Duodenal mucosa (tissue), 2 donors: ENCODE results near the gene KRTAP10-11.
"Not testable (repeated sequence)": the region's sequence is repeated elsewhere in the genome, so short reads cannot be mapped to it uniquely, and the experiment has no call there.

ENCODE experiments used
- H3K27ac ChIP-seq: one replicate; pipeline ENCODE4 v1.7.0; 2013; ENCODE audit warnings: low read depth, low read length
- H3K27me3 ChIP-seq, 2 donors: one replicate each; pipeline ENCODE4 v1.7.0; 2013; ENCODE audit warnings: low read length in 2 of 2, control low read depth in 1 of 2; ENCODE audit not compliant: insufficient read depth in 2 of 2, control insufficient read depth in 1 of 2
- H3K36me3 ChIP-seq, 2 donors: one replicate each; pipeline ENCODE4 v1.7.0; 2013; ENCODE audit warnings: low read length in 2 of 2, control low read depth in 1 of 2; ENCODE audit not compliant: insufficient read depth in 2 of 2, control insufficient read depth in 1 of 2
- H3K4me1 ChIP-seq, 2 donors: one replicate each; pipeline ENCODE4 v1.7.0; 2013; ENCODE audit warnings: low read length in 2 of 2, control low read depth in 1 of 2; ENCODE audit not compliant: insufficient read depth in 2 of 2, control insufficient read depth in 1 of 2
- H3K4me3 ChIP-seq, 2 donors: one replicate each; pipeline ENCODE4 v1.7.0; 2013; ENCODE audit warnings: low read length in 2 of 2, low read depth in 1 of 2
- H3K9ac ChIP-seq, 2 donors: one replicate each; pipeline ENCODE4 v1.7.0; 2013; ENCODE audit warnings: low read length in 2 of 2, low read depth in 1 of 2
- H3K9me3 ChIP-seq, 2 donors: one replicate each; pipeline ENCODE4 v1.7.0; 2013; ENCODE audit warnings: low read length in 2 of 2, control low read depth in 1 of 2; ENCODE audit not compliant: control insufficient read depth in 1 of 2

Gene KRTAP10-11

DNA sequence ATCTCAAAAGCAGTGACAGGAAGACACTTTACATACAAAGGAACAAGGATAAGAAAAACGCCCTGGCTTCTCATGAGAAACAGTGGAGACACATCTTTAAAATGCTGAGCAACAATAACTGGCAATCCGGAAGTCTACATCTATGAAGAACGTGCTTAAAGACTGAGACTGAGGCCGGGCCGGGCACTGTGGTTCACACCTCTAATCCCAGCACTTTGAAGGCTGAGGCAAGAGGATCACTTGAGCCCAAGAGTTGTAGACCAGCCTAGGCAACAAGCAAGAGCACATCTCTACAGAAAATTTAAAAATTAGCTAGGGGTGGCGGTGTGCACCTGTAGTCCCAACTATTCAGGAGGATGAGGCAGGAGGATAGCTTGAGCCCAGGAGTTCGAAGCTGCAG, 37.9 kb downstream of the KRTAP10-11 start:
- Histone ChIP-seq H3K9ac (no peak overlapping the region), H3K36me3 (no peaks in the 10 kb centered on the region), H3K4me3 (no peak overlapping the region), H3K9me3 (no peaks in the 10 kb centered on the region), H3K4me1 (no peaks in the 10 kb centered on the region), H3K27ac (no peak overlapping the region), H3K27me3 (peaks cover 8 to 14% of the 10 kb centered on the region in 2 donors)

DNA sequence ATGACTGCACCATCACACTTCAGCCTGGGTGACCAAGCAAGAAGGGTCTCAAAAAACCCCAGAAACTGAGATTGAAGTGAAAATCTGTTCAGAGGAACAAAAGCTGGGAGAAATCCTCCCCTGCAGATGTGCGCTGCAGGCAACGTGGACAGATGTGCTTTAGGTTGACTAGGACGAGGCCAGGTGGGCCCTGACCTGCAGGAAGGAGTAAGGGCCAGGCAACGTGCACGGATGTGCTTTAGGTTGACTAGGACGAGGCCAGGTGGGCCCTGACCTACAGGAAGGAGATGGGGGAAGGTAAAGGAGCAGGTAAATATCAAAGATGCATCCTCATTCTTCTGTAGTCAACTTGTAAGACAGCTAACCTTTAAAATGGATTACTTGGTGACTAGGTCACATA, 38.3 kb downstream of the KRTAP10-11 start:
- no peaks in the 10 kb centered on the region for H3K9me3 ChIP-seq
- H3K27me3 ChIP-seq: peaks cover 8 to 14% of the 10 kb centered on the region in 2 donors
- no peak overlapping the region for H3K4me3 ChIP-seq
- no peaks in the 10 kb centered on the region for H3K4me1 ChIP-seq
- H3K9ac ChIP-seq: no peak overlapping the region
- no peak overlapping the region for H3K27ac ChIP-seq
- H3K36me3 ChIP-seq: no peaks in the 10 kb centered on the region

DNA sequence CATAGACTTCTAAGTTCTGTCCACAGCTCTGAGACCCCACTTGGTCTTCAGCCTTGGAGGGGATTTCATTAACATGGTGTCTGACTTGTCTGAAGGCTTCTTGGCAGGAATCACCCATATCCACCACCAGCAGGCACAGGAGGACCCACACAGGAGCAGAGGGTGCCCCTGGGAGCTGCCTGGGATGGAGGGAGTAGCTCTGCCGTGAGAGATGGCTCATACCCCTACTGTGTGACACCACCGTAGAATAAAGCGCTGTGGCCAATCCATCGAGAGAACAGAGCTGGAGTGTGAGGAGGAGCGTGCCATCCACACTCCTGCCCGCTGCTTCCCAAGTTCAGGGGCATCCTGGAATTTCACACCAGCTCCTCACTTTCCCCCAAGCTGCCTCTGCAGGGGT, 38.8 kb downstream of the KRTAP10-11 start:
- not testable (repeated sequence) for H3K36me3 ChIP-seq, H3K9me3 ChIP-seq, H3K27ac ChIP-seq, H3K9ac ChIP-seq, H3K4me1 ChIP-seq, H3K4me3 ChIP-seq
- peaks cover 11 to 14% of the 10 kb centered on the region in 2 donors for H3K27me3 ChIP-seq

DNA sequence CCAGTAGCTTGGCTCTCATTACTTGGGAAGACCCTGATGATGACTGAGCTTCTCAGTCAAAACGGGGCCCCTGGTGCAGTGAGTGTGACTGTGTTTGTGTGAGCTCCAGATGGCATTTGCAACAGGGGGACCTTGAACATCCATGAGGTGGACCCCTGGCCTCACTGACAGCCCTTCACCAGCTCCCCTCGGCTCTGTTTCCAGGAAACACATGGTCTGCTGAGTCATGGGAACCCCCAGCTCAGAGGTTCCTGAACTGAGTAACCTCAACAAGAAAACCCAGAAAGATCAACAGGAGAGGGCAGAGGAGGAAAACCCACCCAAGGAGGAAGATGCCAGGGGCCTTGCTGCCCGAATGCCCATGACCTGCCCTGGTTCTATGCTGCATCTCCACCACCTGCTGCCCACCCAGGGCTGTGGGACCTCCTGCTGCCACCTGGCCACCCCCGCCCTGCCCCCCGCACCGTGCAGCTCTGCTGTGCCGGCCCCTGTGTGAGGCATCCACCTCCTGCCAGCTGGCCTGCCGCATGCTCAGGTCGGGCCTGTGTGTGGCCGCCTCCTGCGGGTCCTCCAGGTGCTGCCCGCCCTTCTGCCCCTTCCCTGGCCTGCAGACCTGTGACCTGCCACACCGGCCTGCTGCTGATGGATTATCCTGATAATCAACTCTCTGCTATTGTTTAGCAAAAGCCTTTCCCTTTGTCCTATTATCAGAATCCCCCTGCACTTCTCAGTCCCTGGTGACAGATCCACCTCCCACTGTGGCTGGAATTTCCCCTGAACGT, 40.0 kb downstream of the KRTAP10-11 start:
- Histone ChIP-seq H3K9me3 (no peaks in the 10 kb centered on the region), H3K4me1 (no peaks in the 10 kb centered on the region), H3K27me3 (peaks cover 11 to 18% of the 10 kb centered on the region in 2 donors), H3K4me3 (no peak overlapping the region), H3K36me3 (no peaks in the 10 kb centered on the region), H3K27ac (no peak overlapping the region), H3K9ac (no peak overlapping the region)

DNA sequence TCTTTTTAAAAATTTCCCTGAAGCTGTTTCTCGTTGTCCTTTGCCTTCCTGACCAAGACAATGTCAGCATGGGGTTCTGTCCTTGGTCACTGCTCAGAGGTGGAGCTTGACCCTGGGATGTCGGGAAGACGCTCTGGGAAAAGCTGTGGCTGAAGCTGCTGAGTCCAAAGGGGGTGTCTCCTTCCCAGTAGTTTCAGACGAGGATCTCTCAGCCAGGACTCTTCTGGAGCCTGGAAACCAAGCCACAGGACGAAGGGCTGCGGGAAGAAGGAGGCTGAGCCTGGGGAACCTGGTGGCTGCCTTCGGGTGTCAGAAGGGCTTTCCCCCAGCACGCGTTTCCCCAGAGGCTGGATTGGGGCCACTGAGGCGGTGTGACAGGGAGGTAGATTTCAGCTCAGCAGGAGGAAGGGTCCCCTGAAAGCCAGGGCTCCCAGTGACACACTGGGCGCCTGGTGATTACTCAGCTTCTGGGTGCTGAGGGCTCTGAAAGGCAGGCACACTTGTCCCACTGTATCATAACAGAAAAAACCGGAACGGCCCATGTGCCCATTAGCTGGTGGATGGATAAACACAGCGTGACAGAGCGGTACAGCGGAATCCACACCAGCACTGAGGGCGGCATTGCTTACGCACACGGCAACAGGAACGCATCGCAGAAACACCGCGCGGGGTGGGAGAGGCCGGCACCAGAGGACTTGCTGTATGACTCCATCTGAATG, 40.8 kb downstream of the KRTAP10-11 start:
- no peak overlapping the region for H3K4me3 ChIP-seq
- peaks cover 11 to 18% of the 10 kb centered on the region in 2 donors for H3K27me3 ChIP-seq
- no peaks in the 10 kb centered on the region for H3K4me1 ChIP-seq
- no peak overlapping the region for H3K9ac ChIP-seq
- no peaks in the 10 kb centered on the region for H3K9me3 ChIP-seq
- H3K27ac ChIP-seq: no peak overlapping the region
- no peaks in the 10 kb centered on the region for H3K36me3 ChIP-seq

DNA sequence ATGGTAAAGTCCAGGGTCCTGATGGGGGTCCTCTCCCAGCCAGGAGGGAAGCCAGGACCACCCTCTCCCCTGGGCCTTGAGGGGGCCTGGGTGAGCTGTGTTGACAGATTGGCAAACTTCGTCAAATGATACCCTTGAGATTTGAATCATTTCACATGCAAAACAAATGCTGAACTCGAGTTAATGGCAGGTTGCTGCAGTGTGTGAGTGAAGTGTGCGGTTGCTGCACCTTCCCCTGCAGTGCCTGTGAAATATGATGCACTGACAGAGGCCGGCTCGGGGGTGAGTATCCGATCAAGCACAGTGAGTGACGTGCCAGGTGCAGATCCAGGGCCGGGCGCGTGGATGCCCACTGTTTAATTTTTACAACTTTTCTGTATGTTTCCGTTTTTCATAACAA, 41.5 kb downstream of the KRTAP10-11 start:
- Histone ChIP-seq H3K4me3 (no peak overlapping the region), H3K36me3 (no peaks in the 10 kb centered on the region), H3K4me1 (no peaks in the 10 kb centered on the region), H3K9ac (no peak overlapping the region), H3K9me3 (peaks cover under 1 to 2% of the 10 kb centered on the region in 2 donors), H3K27ac (no peak overlapping the region), H3K27me3 (peaks cover 8 to 18% of the 10 kb centered on the region in 2 donors)

DNA sequence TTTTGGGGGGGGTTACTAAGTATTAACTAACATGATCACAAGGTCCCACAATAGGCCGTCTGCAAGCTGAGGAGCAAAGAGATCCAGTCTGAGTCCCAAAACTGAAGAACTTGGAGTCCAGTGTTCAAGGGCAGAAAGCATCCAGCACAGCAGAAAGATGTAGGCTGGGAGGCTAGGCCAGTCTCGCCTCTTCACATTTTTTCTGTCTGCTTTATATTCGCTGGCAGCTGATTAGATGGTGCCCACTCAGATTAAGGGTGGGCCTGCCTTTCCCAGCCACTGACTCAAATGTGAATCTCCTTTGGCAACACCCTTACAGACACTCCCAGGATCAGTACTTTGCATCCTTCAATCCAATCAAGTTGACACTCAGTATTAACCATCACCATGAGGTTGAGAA, 43.5 kb downstream of the KRTAP10-11 start:
- peaks cover 8 to 18% of the 10 kb centered on the region in 2 donors for H3K27me3 ChIP-seq
- H3K4me1 ChIP-seq, H3K36me3 ChIP-seq, H3K9ac ChIP-seq, H3K9me3 ChIP-seq, H3K27ac ChIP-seq, H3K4me3 ChIP-seq: not testable (repeated sequence)

DNA sequence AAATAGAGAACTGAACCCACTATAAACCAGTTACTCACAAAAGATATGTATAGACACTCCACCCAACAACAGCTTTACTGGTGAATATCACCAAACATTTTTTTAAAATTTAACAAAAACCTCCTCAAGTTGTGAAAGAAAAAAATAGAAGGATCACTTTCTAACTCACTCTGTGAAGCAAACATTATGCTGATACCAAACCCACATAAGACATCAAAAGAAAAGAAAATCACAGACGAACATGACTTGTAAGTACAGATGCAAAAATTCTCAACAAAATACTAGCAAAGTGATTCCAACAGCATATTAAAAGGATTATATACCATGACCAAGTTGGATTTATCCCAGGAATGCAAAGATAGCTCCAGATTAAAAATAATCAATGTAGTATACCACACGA, 45.5 kb downstream of the KRTAP10-11 start:
- H3K9me3 ChIP-seq: peaks cover 5 to 7% of the 10 kb centered on the region in 2 donors
- no peak overlapping the region for H3K9ac ChIP-seq

DNA sequence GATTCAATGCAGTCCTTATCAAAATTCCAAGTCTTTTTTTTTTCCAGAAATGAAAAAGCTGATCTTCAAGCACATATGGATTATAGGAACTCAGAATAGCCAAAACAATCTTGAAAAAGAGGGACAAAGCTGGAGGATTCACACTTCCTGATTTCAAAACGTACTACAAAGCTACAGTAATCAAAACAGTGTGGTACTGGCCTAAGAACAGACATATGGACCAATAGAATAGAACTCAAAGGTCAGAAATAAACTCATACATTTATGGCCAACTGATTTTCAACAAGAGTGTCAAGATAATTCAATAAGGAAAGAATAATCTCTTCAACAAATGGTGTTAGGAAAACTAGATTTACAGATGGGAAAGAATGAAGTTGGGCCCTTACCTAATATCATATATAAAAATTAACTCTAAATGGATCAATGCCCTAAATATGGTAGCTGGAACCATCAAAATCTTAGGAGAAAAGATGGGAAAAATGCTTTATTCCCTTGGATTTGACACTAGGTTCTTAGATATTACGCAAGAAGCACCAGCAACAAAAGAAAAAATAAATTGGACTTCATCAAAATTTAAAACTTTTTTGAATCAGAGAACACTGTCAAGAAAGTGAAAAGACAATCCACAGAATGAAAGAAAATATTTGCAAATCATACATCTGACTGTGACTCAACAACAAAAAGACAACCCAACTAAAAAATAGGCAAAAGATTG, 46.7 kb downstream of the KRTAP10-11 start:
- Histone ChIP-seq H3K9me3 (peaks cover 5 to 7% of the 10 kb centered on the region in 2 donors), H3K4me1 (no peaks in the 10 kb centered on the region), H3K36me3 (no peaks in the 10 kb centered on the region), H3K9ac (no peak overlapping the region), H3K27me3 (peaks cover 4 to 15% of the 10 kb centered on the region in 2 donors), H3K4me3 (no peak overlapping the region), H3K27ac (no peak overlapping the region)

More for the DNA sequence above, 45.5 kb downstream of the KRTAP10-11 start:
- Histone ChIP-seq H3K4me1 (no peaks in the 10 kb centered on the region), H3K36me3 (no peaks in the 10 kb centered on the region), H3K27me3 (peaks cover 14 to 16% of the 10 kb centered on the region in 2 donors), H3K27ac (no peak overlapping the region), H3K4me3 (no peak overlapping the region)

DNA sequence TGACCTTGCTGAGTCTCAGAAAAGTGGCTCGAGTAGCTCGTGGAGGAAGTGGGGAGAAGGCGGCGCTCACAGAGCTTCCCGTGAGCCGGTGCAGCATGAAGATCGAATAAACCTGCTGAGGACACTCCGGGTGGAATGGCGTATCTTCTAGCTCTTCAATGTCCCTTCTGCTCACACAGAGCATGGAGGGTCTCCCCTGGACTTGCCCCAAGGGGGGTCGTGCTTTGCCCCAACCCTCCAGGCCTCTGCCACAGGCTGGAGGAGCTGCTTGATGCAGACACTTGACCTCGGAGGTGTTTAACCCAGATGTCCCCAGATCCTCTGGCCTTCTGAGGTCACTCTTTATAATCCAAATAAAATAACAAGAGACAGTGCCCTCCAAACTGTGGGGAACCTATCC, 48.6 kb downstream of the KRTAP10-11 start:
- no peaks in the 10 kb centered on the region for H3K4me1 ChIP-seq
- H3K4me3 ChIP-seq: no peak overlapping the region
- no peaks in the 10 kb centered on the region for H3K36me3 ChIP-seq
- peaks cover 5 to 7% of the 10 kb centered on the region in 2 donors for H3K9me3 ChIP-seq
- H3K27ac ChIP-seq: no peak overlapping the region
- peaks cover 4 to 22% of the 10 kb centered on the region in 2 donors for H3K27me3 ChIP-seq
- H3K9ac ChIP-seq: no peak overlapping the region
